ENCODE data around the gene DENND4C. TPM values are rescaled to one million over a fixed set of nuclear protein-coding genes. Genes with fewer than 3 reads are reported as not detected.
A peak's percentile ranks its signal among the peaks of the same experiment; 100 is the strongest.
"Not testable (repeated sequence)": the region's sequence is repeated elsewhere in the genome, so short reads cannot be mapped to it uniquely, and the experiment has no call there.

DENND4C gene
- total RNA-seq, 2 donors from 2014 or later = 26.0 to 28.9 TPM

DNA sequence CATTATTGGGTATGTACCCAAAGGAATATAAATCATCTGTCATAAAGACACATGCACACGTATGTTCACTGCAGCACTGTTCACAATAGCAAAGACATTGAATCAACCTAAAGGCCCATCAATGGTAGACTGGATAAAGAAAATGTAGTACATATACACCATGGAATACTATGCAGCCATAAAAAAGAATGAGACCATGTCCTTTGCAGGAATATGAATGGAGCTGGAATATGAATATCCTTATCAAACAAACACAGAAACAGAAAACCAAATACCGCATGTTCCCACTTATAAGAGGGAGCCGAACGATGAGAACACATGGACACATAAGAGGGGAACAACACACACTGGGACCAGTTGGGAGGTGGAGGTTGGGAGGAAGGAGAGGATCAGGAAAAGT lies 159.0 kb downstream of the DENND4C start:
- not testable (repeated sequence) for H3K36me3 Mint-ChIP-seq (ENCODE audit: insufficient read depth in 2 of 2); H3K27ac Mint-ChIP-seq; H3K27me3 Mint-ChIP-seq (ENCODE audit: low read depth); DNase-seq; H3K4me3 Mint-ChIP-seq; ATAC-seq (replicated peaks in 1 of 2); H3K4me1 Mint-ChIP-seq (ENCODE audit: low read depth); H3K9me3 Mint-ChIP-seq

DNA sequence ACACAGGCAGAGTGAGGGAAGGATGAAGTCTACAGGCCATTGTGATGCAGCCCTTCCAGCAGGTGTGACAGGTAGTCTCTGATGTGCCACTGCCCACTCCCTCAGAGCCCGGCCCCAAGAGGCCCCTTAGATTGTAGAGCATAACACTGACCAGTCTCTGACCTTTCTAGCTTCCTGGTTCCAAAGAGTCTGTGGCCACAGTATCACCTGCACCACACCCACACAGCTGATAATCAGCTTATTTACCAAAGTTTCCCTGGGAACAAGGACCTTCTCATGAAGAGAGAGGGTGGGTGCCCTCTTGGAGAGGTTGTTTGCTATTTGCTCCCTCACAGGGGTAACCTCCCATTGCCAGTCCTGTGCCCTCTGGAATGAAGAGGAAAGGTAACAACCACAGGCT lies 167.4 kb downstream of the DENND4C start:
- Mint-ChIP-seq H3K36me3 (ENCODE audit: insufficient read depth in 2 of 2) (peaks cover 0 to 2% of the 10 kb centered on the region in 2 donors), H3K4me1 (ENCODE audit: low read depth) (no peaks in the 10 kb centered on the region), H3K27me3 (ENCODE audit: low read depth) (no peaks in the 10 kb centered on the region), H3K27ac (no peak overlapping the region), H3K4me3 (no peak overlapping the region), H3K9me3 (no peaks in the 10 kb centered on the region)
- ATAC-seq (replicated peaks in 1 of 2) (no peak), DNase-seq (no peak)

DNA sequence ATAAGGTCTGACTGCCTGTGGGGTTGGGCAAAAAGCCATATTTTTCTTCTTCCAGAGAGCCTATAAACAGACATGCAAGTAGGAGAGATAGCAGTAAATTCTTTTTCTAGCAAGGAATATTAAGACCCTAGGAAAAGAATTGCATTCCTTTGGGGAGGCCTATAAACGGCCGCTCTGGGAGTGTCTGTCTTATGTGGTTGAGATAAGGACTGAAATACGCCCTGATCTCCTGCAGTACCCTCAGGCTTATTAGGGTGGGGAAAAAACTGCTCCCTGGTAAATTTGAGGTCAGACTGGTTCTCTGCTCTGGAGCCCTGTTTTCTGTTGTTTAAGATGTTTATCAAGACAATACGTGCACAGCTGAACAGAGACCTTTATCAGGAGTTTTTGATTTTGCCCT lies 172.7 kb downstream of the DENND4C start:
- not testable (repeated sequence) for H3K4me3 Mint-ChIP-seq; DNase-seq; H3K27me3 Mint-ChIP-seq (ENCODE audit: low read depth); H3K36me3 Mint-ChIP-seq (ENCODE audit: insufficient read depth in 2 of 2); H3K9me3 Mint-ChIP-seq; H3K4me1 Mint-ChIP-seq (ENCODE audit: low read depth); ATAC-seq (replicated peaks in 1 of 2); H3K27ac Mint-ChIP-seq

DNA sequence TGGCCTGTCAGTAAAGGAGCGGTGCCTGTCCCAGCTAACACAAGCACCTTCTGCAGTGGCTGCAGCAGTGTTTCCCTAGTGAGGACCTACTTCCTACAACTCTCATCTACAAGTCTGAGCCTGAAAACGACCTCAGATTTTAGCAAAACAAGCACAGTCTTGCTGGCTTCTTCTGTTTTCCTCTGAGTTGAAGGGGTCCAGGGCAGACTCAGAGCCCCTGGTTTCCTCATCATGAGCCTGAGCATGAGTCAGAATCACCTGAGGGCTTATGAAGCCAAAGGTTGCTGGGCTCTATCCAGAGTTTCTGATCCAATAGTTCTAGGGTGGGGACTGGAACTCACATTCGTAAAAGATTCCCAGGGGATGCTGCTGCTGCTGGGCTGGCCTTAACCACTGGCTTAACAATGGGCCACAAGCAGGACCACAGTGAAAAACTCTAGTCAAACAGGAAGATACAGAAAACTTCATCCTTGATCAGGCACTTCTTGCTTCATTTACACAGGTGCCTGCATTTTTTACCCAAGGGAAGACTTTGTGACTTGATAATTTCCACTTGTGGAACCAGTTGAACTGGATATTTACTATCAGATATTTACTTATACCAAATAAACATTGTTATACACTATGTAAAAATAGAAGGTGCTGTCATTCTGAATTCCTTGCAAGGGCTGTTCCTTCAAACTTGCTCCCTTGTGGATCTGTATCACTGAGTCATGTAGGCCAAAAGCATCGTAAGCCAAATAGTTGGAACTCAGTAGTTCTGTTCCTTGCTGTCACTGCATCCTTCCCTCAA lies 174.0 kb downstream of the DENND4C start:
- ATAC-seq (replicated peaks in 1 of 2) = no peak
- Mint-ChIP-seq H3K4me1 (ENCODE audit: low read depth) (peaks cover 2% of the 10 kb centered on the region), H3K27me3 (ENCODE audit: low read depth) (no peaks in the 10 kb centered on the region), H3K27ac (no peak overlapping the region), H3K9me3 (no peaks in the 10 kb centered on the region), H3K36me3 (ENCODE audit: insufficient read depth in 2 of 2) (peaks cover 1 to 5% of the 10 kb centered on the region in 2 donors), H3K4me3 (no peak overlapping the region)
- no peak for DNase-seq

DNA sequence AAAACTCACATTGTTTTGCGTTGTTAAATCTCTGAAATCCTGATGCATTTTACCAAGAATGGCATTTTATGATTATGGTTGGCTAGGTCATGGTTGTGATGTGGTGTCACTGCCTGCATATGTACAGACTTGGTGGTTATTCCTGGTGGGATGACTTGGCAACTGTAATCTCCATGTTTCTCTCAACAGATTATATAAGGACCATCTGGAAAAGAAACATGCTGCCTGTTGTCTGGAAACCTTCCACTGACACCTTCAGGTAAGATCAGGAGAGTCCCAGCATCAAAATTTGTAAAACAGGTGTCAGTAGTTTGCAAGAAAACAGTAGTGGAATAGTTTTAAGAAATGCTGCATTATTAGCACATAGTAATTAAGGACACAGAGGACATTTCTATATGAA lies 175.3 kb downstream of the DENND4C start:
- peaks cover 14% of the 10 kb centered on the region for H3K4me1 Mint-ChIP-seq (ENCODE audit: low read depth)
- H3K9me3 Mint-ChIP-seq = no peaks in the 10 kb centered on the region
- no peak overlapping the region for H3K4me3 Mint-ChIP-seq
- no peaks in the 10 kb centered on the region for H3K27me3 Mint-ChIP-seq (ENCODE audit: low read depth)
- H3K27ac Mint-ChIP-seq = no peak overlapping the region
- peaks cover 1 to 7% of the 10 kb centered on the region in 2 donors for H3K36me3 Mint-ChIP-seq (ENCODE audit: insufficient read depth in 2 of 2)
- ATAC-seq (replicated peaks in 1 of 2) = no peak
- DNase-seq = no peak

DNA sequence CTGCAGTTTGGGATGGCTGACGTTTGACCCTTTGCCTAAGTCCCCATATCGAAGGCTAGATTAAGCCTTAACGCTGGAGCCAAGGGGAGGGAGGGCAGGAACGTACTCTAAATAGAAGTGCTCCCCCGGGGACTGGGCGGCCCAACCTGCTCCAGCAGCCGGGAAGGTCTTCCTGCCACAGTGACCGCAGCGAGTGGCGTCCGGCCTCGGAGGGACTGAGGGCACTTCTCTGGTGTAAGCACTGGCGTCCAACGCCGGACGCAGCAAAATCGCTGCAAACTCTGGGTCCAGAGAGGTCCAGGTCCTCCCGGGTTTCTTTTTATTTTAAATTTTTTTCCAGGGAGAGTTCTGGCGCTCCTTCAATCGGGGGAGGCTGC lies 177.8 kb downstream of the DENND4C start:
- DNase-seq (peak in 1 of 2 donors; percentile 6), ATAC-seq (replicated peaks in 1 of 2) (peak; percentile 5 to 15)
- Mint-ChIP-seq H3K27ac (no peak overlapping the region), H3K27me3 (ENCODE audit: low read depth) (no peaks in the 10 kb centered on the region), H3K4me3 (peak overlapping the region; percentile 98), H3K36me3 (ENCODE audit: insufficient read depth in 2 of 2) (peaks cover 0 to 6% of the 10 kb centered on the region in 2 donors), H3K9me3 (no peaks in the 10 kb centered on the region), H3K4me1 (ENCODE audit: low read depth) (peaks cover 19% of the 10 kb centered on the region)

DNA sequence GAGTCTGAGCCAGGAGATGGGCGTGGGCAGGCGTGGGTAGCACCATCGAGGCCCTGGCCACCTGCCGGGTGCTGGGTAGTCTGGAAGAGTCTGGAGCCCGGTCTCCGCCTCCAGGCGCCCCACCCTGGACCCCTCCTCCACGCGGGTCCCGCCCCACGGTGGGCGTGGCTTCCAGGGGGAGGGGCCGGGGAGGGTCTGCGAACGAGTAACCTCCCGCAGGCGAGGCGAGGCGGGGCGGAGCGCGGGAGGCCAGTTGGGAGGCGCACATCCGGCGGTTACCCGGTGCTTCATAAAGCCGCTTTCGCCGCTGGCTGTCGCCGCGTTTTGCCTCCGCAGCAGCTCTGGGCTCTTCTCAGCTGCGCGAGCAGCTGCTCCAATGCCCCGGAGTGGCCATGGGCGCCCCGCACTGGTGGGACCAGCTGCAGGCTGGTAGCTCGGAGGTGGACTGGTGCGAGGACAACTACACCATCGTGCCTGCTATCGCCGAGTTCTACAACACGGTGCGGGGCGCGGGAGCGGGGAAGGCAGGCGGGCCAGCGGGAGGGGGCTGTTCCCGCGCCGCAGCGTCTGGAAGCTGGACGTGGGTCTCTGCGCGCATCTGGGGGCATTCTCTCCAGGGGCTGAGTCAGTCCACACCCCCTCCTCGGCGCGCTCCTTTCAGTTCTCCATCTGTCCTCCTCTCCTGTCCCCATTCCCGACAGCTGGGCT lies 178.4 kb downstream of the DENND4C start, which contains the start of gene ACER2:
ACER2 (plus strand) TSS at position 317 of the 708 bp plus-strand sequence; CDS start at position 393, 76 bp downstream.
- peaks cover 0 to 6% of the 10 kb centered on the region in 2 donors for H3K36me3 Mint-ChIP-seq (ENCODE audit: insufficient read depth in 2 of 2)
- H3K27ac Mint-ChIP-seq = peak within 1 kb of the TSS; percentile 85
- H3K4me1 Mint-ChIP-seq (ENCODE audit: low read depth) = peaks cover 19% of the 10 kb centered on the region
- peak; percentile 93 to 98 for DNase-seq
- H3K4me3 Mint-ChIP-seq = peak within 1 kb of the TSS; percentile 98
- ATAC-seq (replicated peaks in 1 of 2) = peak; percentile 93
- H3K27me3 Mint-ChIP-seq (ENCODE audit: low read depth) = no peaks in the 10 kb centered on the region
- no peaks in the 10 kb centered on the region for H3K9me3 Mint-ChIP-seq

DNA sequence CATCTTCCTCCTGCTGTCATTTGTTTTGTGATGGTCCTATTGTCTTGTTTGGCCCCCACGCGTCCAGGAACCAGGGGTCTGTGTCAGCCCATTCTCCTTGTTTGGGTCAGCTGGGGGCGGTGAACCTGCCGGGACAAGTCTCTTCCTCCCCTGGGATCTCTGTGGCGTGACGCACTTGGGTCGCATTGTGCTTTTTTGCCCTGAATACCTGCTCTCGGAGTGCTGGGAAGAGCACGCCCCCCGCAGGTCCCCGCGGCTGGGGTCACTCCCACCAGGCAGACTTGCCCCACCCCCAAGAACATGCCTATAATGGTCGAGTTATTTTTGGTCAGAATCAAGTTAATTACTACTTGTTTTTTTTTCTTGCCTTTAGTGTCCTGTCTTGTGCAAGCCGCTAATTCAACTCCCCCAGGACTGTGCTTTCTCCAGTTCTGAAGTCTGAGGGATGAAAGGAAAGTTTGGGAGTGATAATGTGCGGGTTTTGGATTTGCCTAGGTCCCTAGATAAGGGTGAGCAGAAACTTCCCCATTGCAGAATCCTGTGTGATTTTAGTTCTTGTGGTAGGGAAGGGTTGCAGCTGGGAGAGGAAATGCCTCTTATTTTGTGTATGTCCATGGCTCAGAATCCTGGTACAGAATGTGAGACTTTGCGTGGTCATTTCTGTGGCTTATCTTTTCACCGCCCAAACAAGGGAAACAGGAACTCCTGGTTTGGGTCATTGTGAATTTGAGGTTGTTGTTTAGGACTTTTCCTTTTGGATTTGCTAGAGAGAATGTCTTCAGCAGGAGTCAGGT lies 179.1 kb downstream of the DENND4C start:
- Mint-ChIP-seq H3K4me3 (peak overlapping the region; percentile 98), H3K36me3 (ENCODE audit: insufficient read depth in 2 of 2) (peaks cover 0 to 6% of the 10 kb centered on the region in 2 donors), H3K9me3 (no peaks in the 10 kb centered on the region), H3K27ac (peak overlapping the region; percentile 85), H3K27me3 (ENCODE audit: low read depth) (no peaks in the 10 kb centered on the region), H3K4me1 (ENCODE audit: low read depth) (peaks cover 19% of the 10 kb centered on the region)
- ATAC-seq (replicated peaks in 1 of 2) = peak; percentile 6 to 12
- peak in 1 of 2 donors; percentile 17 for DNase-seq

DNA sequence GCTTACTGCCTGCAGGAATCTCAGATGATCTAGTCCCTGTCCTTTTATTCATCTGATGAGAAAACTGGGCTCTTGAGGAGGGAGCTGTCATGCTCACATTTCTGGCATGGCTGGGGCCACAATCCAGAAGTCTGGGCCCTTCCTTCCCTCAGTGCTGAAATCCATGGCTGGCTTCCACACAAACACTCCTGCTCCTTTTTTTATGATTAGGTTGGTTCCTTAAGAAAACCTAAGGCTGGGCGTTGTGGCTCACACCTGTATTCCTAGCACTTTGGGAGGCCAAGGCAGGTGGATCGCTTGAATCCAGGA lies 179.7 kb downstream of the DENND4C start:
- H3K27me3 Mint-ChIP-seq (ENCODE audit: low read depth) = no peaks in the 10 kb centered on the region
- peak overlapping the region; percentile 85 for H3K27ac Mint-ChIP-seq
- peaks cover 19% of the 10 kb centered on the region for H3K4me1 Mint-ChIP-seq (ENCODE audit: low read depth)

DNA sequence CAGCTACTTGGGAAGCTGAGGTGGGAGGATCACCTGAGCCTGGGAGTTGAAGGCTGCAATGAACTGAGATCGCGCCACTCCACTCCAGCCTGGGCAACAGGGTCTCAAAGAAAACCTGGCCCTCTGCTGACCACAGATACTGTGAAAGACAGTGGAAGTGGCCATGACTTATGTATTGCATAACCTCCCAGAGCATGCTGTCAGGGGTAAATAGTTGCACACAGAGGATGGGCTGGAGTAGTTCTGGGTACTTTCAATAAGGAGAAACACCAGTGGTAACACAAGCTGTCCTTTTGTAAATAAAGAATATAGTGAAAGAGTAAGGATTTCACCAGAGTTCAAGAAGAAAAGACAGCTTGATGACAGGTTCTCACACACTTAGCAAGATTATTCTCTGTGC lies 180.1 kb downstream of the DENND4C start:
- H3K27ac Mint-ChIP-seq = no peak overlapping the region

More for the DNA sequence above, 179.7 kb downstream of the DENND4C start:
- ATAC-seq (replicated peaks in 1 of 2) (no peak), DNase-seq (no peak)
- H3K4me3 Mint-ChIP-seq = peak overlapping the region; percentile 98
- H3K36me3 Mint-ChIP-seq (ENCODE audit: insufficient read depth in 2 of 2) = peaks cover 0 to 6% of the 10 kb centered on the region in 2 donors
- H3K9me3 Mint-ChIP-seq = no peaks in the 10 kb centered on the region

DNA sequence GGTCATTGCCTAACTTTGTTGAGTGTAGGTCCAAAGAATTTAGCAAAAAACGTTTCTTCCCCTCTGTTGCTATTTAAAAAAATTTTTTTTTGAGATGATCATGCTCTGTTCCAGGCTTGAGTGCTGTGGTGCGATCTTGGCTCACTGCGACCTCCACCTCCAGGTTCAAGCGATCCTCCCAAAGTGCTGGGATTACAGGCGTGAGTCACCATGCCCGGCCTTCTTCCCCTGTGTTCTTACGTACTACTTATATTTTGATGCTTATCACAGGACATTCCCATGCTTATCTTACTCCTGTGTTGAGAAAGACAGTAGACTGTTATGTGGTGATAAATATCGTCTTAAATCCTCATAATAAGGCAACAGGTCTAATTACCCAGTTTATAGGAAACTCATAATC lies 180.8 kb downstream of the DENND4C start:
- H3K4me3 Mint-ChIP-seq = no peak overlapping the region
- H3K4me1 Mint-ChIP-seq (ENCODE audit: low read depth) = peaks cover 19% of the 10 kb centered on the region
- DNase-seq = no peak
- H3K27me3 Mint-ChIP-seq (ENCODE audit: low read depth) = no peaks in the 10 kb centered on the region
- no peak for ATAC-seq (replicated peaks in 1 of 2)
- H3K27ac Mint-ChIP-seq = no peak overlapping the region
- peaks cover 0 to 6% of the 10 kb centered on the region in 2 donors for H3K36me3 Mint-ChIP-seq (ENCODE audit: insufficient read depth in 2 of 2)
- no peaks in the 10 kb centered on the region for H3K9me3 Mint-ChIP-seq

More for the DNA sequence above, 180.1 kb downstream of the DENND4C start:
- peak overlapping the region in 1 of 2 donors; percentile 98 for H3K4me3 Mint-ChIP-seq
- no peaks in the 10 kb centered on the region for H3K9me3 Mint-ChIP-seq
- H3K36me3 Mint-ChIP-seq (ENCODE audit: insufficient read depth in 2 of 2) = peaks cover 0 to 6% of the 10 kb centered on the region in 2 donors
- ATAC-seq (replicated peaks in 1 of 2) (no peak), DNase-seq (no peak)
- H3K4me1 Mint-ChIP-seq (ENCODE audit: low read depth) = peaks cover 19% of the 10 kb centered on the region
- H3K27me3 Mint-ChIP-seq (ENCODE audit: low read depth) = no peaks in the 10 kb centered on the region

DNA sequence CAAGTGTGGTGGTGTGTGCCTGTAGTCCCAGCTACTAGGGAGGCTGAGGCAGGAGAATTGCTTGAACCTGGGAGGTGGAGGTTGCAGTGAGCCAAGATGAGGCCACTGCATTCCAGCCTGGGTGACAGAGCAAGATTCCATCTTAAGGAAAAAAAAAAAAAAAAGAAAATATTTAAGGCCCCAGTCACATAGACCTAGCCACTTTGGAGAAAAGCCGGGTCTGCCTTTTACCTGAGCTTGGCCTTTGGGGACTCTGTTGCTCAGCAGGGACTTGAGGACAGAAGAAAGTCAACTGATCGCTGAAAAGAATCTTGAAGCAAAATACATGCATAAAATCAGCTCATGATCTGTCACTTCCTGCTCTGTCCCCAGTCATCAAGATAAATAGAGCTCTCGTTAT lies 183.0 kb downstream of the DENND4C start:
- H3K4me1 Mint-ChIP-seq (ENCODE audit: low read depth) = peaks cover 19% of the 10 kb centered on the region
- H3K9me3 Mint-ChIP-seq; ATAC-seq (replicated peaks in 1 of 2); DNase-seq; H3K4me3 Mint-ChIP-seq; H3K27ac Mint-ChIP-seq; H3K36me3 Mint-ChIP-seq (ENCODE audit: insufficient read depth in 2 of 2); H3K27me3 Mint-ChIP-seq (ENCODE audit: low read depth): not testable (repeated sequence)

DNA sequence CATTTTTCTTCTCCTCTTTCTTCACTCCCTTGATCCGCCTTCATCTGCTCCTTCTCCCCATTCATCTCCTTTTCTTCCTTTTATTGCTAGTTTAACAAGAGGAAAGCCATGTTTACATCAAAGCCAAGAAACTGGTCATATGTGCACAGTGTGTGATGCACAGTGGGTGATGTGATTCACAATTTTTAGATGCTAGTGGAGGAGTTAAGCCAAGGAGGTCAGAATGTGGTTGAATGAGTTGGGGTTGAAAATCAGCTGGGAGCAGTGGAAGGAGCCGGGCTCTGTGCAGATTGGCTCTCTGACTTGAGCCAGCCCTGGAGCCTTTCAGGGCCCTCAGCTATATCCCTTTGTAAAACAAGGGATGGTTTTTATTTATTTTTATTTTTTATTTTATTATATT lies 185.7 kb downstream of the DENND4C start:
- ATAC-seq (replicated peaks in 1 of 2) = no peak

More for the DNA sequence above, 185.7 kb downstream of the DENND4C start:
- no peak for DNase-seq
- H3K9me3 Mint-ChIP-seq = no peaks in the 10 kb centered on the region
- H3K27ac Mint-ChIP-seq = no peak overlapping the region
- peaks cover 4% of the 10 kb centered on the region for H3K4me1 Mint-ChIP-seq (ENCODE audit: low read depth)
- H3K4me3 Mint-ChIP-seq = no peak overlapping the region
- no peaks in the 10 kb centered on the region for H3K27me3 Mint-ChIP-seq (ENCODE audit: low read depth)
- no peaks in the 10 kb centered on the region for H3K36me3 Mint-ChIP-seq (ENCODE audit: insufficient read depth in 2 of 2)

Measured in activated T-cell treated with anti-CD3 and anti-CD28 coated beads, Interleukin-2, amount 50 U/mL, for 72 hours (primary cell).